HG03565 (cell line): ENCODE data around the gene SNAP25.

Experiments
- ATAC-seq: cut with Tn5 transposase; IDR thresholded peaks from one replicate; pipeline ENCODE4 v1.9.1; 2021; ENCODE audit warnings: mild to moderate bottlenecking, moderate library complexity; ENCODE audit not compliant: unreplicated experiment

The SNAP25 gene

GRCh38 chr20:10328897-10329255 lies 110.2 kb downstream of the SNAP25 start:
- no peak for ATAC-seq

DNA sequence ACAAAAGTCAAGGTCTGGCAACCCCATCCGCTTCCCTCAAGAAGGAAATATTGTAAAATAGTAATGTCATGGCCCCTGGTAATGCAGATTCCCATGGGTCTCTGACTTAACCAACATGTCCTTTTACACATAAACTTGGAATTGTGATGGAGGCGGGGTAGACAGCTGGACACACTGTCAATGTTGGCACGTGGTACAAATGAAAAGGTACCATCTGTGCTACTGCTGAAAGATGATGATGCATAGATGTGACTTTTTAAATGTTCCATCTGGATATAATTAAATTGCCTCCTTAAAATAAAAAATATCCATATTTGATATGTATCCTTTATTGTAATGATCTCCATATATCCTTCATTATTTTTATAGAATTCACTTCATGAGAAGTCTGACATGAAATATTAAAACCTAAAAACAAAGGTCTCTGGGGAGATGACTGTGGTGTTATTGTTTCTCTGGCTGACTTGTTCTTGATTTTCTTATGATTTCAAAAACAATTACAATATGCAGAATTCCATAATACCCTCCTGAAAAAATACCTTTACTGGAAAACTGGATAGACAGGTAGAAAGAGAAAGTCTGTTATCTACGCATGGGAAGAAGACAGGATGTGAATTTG lies 110.9 kb downstream of the SNAP25 start:
- ATAC-seq, result no peak

GRCh38 chr20:10330071-10330470 lies 111.4 kb downstream of the SNAP25 start:
- ATAC-seq, result no peak

DNA sequence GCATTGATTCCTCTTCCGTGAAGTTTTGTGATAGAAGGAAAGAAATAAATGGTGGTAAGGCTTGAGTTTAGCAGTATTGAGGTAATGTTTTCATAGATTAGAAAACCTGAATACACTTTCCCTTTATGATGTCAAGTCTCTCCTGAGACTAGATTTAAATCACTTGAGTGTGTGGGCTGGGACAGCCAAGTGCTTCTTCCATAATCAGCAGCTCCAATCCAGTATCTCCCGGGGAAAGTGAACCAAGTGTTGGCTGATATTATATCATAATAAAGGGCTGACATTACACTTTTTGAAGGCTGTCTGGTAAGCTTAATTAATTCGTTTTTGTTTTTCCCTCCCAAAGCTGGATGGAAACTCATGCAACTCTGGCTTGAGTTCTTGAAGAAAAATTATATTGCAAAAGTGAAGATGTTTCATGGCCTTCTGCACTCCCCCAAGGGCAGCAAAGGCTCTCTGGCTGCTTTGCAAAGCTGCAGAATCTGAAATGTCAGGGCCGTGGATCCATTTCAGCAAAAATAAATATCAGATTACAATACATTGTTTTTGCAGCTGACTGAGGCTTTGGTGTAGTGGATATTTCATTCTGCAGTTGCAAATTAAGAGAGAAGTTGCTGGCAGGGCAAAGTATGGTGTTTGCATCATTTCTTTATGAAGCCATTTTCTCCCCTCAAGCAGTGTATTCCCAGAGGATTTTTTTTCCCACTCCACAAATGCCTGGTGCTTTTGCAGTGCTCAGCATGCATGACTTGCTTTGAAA lies 114.2 kb downstream of the SNAP25 start:
- ATAC-seq, result no peak

- ATAC-seq, result no peak
Measured at GRCh38 chr20:10336959-10337729, 118.5 kb downstream of the SNAP25 start.

DNA sequence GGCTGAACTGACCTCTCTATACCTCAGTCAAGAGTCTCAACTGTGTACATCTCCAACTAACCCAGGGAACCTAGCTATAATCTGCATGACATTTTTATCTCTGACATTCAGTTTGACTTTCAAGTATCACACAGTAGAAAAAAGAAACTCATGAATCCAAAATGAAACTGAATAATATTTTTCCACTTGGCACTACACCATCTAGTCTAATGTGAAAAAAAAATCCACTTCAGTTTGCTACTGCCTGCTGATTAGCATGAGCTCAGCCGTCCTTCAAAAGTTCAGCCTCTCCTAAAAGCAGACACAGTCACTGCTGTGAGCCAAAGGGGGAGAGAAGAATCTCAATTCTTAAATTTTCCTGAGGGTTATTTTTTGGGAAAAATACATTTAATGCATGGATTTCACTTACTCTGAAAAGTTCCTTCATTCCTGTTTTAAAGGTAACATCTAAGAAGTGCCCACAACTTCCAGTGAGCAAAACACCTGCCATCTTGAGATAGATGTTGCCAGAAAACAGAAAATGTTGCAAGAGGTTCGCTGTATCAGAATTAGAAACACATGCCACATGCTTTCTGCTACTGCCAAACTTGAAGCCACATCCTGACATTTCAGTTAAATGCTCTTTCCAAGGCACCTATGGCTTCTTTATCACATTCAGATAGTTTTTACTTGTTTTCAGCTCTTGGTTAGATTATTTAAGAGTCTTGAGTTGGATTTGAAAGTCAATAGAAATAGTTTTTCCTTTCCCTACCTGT lies 120.0 kb downstream of the SNAP25 start:
- ATAC-seq, result no peak

- no peak for ATAC-seq
Measured at GRCh38 chr20:10339609-10340008, 121.0 kb downstream of the SNAP25 start.

DNA sequence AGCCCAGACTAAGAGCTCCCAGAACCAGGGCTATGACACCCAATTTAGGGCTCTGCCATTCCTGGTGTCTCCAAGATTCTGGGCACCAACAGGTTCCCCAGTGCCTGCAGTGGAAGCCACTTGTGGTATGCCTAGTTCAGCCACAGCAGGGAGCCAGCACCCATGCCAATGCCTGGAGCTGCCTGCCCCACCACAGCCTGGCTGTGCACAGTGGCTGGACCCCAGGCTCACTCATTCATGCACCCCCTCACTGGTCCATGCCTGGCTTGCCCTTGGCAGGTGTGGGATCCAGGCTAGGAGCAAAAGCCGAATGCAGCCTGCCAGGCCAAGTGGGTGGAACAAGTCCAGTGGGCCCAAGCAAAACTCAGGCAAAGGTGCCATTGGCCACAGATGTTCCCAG lies 123.5 kb downstream of the SNAP25 start:
- ATAC-seq, result no peak

DNA sequence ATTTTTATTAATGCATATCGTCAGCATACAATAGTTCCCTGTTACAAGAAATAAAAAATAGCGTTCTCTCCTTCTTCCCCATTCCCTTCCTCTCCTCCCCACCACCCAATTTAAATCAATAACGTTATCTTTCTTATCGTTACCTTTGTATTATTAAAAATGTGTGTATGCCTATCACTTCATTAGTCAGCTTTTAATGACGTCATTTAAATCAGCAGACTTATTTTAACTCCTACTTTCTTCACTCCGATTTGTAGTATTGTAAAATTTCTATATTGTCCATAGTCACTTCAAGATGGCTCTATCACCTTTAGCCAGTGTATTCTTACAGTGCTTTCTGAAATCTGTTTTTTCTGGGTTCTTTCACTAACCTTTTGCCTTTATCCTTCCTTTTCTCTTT lies 126.3 kb downstream of the SNAP25 start:
- no peak for ATAC-seq

GRCh38 chr20:10347086-10347880 lies 128.7 kb downstream of the SNAP25 start:
- no peak for ATAC-seq

DNA sequence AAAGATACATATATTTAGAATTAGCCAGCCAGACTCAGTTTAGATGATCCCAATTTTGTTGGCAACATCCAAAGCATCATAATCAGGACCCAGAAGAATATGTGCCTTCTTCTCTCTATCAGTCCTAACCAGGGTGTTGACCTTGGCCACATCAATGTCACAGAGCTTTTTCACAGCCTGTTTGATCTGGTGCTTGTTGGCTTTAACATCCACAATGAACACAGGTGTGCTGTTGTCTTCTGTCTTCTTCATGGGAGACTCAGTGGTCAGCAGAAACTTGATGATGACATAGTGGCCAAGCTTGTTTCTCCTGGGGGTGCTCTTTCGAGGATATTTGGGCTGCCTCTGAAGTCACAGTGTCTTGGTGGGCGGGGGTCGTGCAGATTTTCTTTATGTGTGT lies 130.5 kb downstream of the SNAP25 start:
- ATAC-seq, result no peak

GRCh38 chr20:10350188-10350842 lies 131.7 kb downstream of the SNAP25 start:
- no peak for ATAC-seq

- no peak for ATAC-seq
Measured at GRCh38 chr20:10352934-10353824, 134.5 kb downstream of the SNAP25 start.

DNA sequence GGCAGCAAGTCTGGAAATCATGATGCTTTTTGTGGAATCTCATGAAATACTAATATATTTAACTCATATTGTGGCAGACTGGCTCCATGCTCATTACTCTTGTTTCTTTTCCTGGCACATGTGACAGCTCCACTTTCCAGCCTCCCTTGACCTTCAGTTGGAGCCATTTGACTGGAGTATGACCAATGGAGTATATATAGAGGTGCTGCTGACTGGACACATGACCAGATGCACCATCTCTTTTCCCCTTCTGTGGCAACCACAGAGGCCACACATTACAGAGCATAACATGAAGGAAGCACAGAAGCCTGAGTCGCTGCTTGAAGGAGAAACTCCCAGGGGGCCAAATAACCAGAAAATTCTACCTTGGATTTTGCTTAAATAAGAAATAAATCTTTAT lies 138.0 kb downstream of the SNAP25 start:
- no peak for ATAC-seq
